PC-3 (cell line): ENCODE measurements around the gene ICA1L. TPM values are rescaled to one million over a fixed set of nuclear protein-coding genes. Genes with fewer than 3 reads are reported as not detected.

ENCODE experiments used
- ATAC-seq: fragments of 200-7000 bp; cut with Tn5 transposase; 2 replicates; pipeline ENCODE4 v1.9.1; 2020; ENCODE audit warnings: mild to moderate bottlenecking, moderate library complexity
- BruUV-seq: library from RNA; stranded (reverse); fragments of 400-500 nt; replicated peaks from 2 replicates; lab custom pipeline; 2021; lab: Mats Ljungman, UMichigan
- CTCF ChIA-PET: fragments of 300-600 bp; sonication (Branson Sonifier 250); formaldehyde crosslinking; loops from one replicate; lab custom pipeline; 2022; ENCODE audit warnings: antibody characterized with exemption; lab: Charles Lee
- POLR2A ChIA-PET: fragments of 300-600 bp; sonication (Branson Sonifier 250); formaldehyde crosslinking; loops from one replicate; lab custom pipeline; 2022; ENCODE audit warnings: antibody characterized with exemption; ENCODE audit not compliant: unreplicated experiment; lab: Charles Lee
- DNase-seq: peaks from one replicate; pipeline ENCODE4 v3.0.0-alpha.2; 2015
- H2AFZ ChIP-seq: fragments of 300-600 bp; sonication (generic); 2 replicates; pipeline ENCODE4 v1.6.0; 2016; ENCODE audit warnings: antibody characterized with exemption, low read length
- H3F3A ChIP-seq: fragments of 300-600 bp; sonication (generic); one replicate; pipeline ENCODE4 v1.6.0; 2017; ENCODE audit warnings: antibody characterized with exemption, low read length, control low read depth, mild to moderate bottlenecking; ENCODE audit not compliant: unreplicated experiment
- H3K27ac ChIP-seq: fragments of 300-600 bp; sonication (generic); 2 replicates; pipeline ENCODE4 v1.5.1; 2016; ENCODE audit warnings: mild to moderate bottlenecking, low read length
- H3K27me3 ChIP-seq: fragments of 300-600 bp; sonication (generic); 2 replicates; pipeline ENCODE4 v1.6.1; 2016; ENCODE audit warnings: low read length, mixed read lengths
- H3K36me3 ChIP-seq: fragments of 300-600 bp; sonication (generic); 2 replicates; pipeline ENCODE4 v1.6.1; 2016; ENCODE audit warnings: low read depth, mixed run types, low read length, mixed read lengths
- H3K4me1 ChIP-seq: fragments of 300-600 bp; sonication (generic); 2 replicates; pipeline ENCODE4 v1.5.1; 2016; ENCODE audit warnings: low read length; ENCODE audit not compliant: insufficient read depth
- H3K4me2 ChIP-seq: fragments of 300-600 bp; sonication (generic); 2 replicates; pipeline ENCODE4 v1.6.0; 2016; ENCODE audit warnings: low read length
- H3K4me3 ChIP-seq: fragments of 300-600 bp; sonication (generic); 2 replicates; pipeline ENCODE4 v1.5.1; 2016; ENCODE audit warnings: mild to moderate bottlenecking, low read length, mixed read lengths
- H3K79me2 ChIP-seq: fragments of 300-600 bp; sonication (generic); 2 replicates; pipeline ENCODE4 v1.6.1; 2017; ENCODE audit warnings: low read length, mixed read lengths
- H3K9ac ChIP-seq: fragments of 300-600 bp; sonication (generic); 2 replicates; pipeline ENCODE4 v1.6.0; 2016; ENCODE audit warnings: mild to moderate bottlenecking, low read length
- H3K9me2 ChIP-seq: fragments of 300-600 bp; sonication (generic); replicated peaks from 2 replicates; pipeline ENCODE4 v1.6.1; 2016; ENCODE audit warnings: mixed run types, low read length, mixed read lengths
- H3K9me3 ChIP-seq: fragments of 300-600 bp; sonication (generic); 2 replicates; pipeline ENCODE4 v1.6.1; 2016; ENCODE audit warnings: low read length, mixed read lengths
- H4K20me1 ChIP-seq: fragments of 300-600 bp; sonication (generic); 2 replicates; pipeline ENCODE4 v1.6.1; 2016; ENCODE audit warnings: low read length, mixed read lengths
- EZH2 ChIP-seq: fragments of 300-600 bp; sonication (generic); IDR thresholded peaks from one replicate; pipeline ENCODE4 v1.6.1; 2017; ENCODE audit warnings: antibody characterized with exemption, mild to moderate bottlenecking, low read length; ENCODE audit not compliant: unreplicated experiment
- EZH2phosphoT487 ChIP-seq: fragments of 300-600 bp; sonication (generic); IDR thresholded peaks from 2 replicates; pipeline ENCODE4 v1.6.1; 2018; ENCODE audit warnings: mild to moderate bottlenecking, antibody characterized with exemption, low read length, borderline replicate concordance
- intact Hi-C: fragments of 100-400 bp; cut with micrococcal nuclease; formaldehyde crosslinking; loops from 2 replicates; pipeline ENCODE4 v1.9.0; 2023
- total RNA-seq: library from RNA; depleted of rRNA; stranded (reverse); fragments of >200 nt; gene quantifications from 2 replicates; pipeline ENCODE4 v1.2.3, GENCODE V29; 2014
- TF ChIP-seq, protein P1 (sequence below): fragments of 300-600 bp; sonication (generic); conservative IDR thresholded peaks from 2 replicates; pipeline ENCODE4 v1.5.1; 2017; ENCODE audit warnings: antibody characterized with exemption, low read depth, mild to moderate bottlenecking, low read length

The ICA1L gene
- total RNA-seq, 1 experiment from 2014 or later, result 2.5 TPM

- no peak for DNase-seq
- Histone ChIP-seq H2AFZ (no peak overlapping the region), H3K79me2 (no peaks in the 10 kb centered on the region), H3K4me2 (no peak overlapping the region), H3K27me3 (no peaks in the 10 kb centered on the region), H3K9me2 (no peaks in the 10 kb centered on the region), H3F3A (no peaks in the 10 kb centered on the region), H3K36me3 (no peaks in the 10 kb centered on the region), H3K9ac (no peak overlapping the region), H3K4me1 (peaks cover 3% of the 10 kb centered on the region; the same call in 1 of the 2 replicates), H3K27ac (no peak overlapping the region), H3K4me3 (no peak overlapping the region), H3K9me3 (no peaks in the 10 kb centered on the region), H4K20me1 (no peaks in the 10 kb centered on the region)
- TF ChIP-seq, protein P1, sequence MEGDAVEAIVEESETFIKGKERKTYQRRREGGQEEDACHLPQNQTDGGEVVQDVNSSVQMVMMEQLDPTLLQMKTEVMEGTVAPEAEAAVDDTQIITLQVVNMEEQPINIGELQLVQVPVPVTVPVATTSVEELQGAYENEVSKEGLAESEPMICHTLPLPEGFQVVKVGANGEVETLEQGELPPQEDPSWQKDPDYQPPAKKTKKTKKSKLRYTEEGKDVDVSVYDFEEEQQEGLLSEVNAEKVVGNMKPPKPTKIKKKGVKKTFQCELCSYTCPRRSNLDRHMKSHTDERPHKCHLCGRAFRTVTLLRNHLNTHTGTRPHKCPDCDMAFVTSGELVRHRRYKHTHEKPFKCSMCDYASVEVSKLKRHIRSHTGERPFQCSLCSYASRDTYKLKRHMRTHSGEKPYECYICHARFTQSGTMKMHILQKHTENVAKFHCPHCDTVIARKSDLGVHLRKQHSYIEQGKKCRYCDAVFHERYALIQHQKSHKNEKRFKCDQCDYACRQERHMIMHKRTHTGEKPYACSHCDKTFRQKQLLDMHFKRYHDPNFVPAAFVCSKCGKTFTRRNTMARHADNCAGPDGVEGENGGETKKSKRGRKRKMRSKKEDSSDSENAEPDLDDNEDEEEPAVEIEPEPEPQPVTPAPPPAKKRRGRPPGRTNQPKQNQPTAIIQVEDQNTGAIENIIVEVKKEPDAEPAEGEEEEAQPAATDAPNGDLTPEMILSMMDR, result no peak
- TF ChIP-seq EZH2, result no peak
- no peak for TF ChIP-seq EZH2phosphoT487
- BruUV-seq, result no TSS peak
- POLR2A ChIA-PET, result no interaction called here
- intact Hi-C loops, result no loop called here
- CTCF ChIA-PET, result interaction anchor here (0.5 to 1.2 kb wide), 2 partner anchors 9 to 395 kb away, joined by 3 to 5 read pairs; no protein-coding TSS in a partner anchor
- peak; percentile 51 for ATAC-seq
Observed at GRCh38 chr2:202822411-202822810, 49.2 kb downstream of the ICA1L start.

DNA sequence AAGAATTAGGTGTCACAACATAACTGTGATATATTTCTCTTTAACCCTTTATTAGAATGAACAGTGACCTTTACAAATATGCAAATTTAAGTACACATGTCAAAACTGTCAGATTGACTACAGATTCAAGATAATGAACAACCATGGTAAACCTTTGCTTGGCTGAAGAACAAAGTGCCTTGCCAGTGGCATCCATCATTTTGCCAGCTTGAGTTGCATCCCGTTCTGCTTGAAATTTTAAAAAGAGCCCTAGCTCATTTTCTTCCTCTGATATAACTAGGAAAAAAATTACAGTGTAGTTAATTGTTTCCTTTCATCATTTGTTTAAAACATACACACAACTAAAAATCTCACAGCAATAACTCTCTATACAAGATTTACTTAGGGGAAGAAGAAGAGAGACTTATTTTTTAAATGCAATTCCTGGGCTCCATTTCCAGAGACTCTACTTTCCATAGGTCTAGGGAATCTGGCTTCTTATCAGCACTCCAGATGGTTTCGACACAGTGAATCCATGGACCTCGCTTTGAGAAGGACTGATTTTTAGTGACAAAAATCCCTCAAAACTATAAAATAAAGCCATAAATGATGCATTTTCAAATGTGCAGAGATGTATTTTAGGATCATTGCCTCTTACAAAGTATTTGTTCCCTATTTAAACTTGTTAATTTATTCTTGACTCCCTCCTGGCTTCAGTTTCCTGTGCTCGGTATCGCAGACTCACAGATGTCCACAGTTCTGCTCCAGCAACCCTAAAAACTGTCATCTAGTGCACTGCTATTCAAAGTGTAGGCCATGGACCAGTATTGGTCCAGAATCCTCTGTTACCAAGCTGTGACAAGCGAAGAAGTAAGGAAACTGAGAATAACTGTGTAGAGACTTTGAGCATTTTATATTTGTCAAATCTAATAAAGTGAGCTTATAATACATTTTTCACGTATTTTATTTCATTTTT, 50.1 kb downstream of the ICA1L start:
- H3K79me2 ChIP-seq, result no peaks in the 10 kb centered on the region
- no peaks in the 10 kb centered on the region for H3K36me3 ChIP-seq
- no peak overlapping the region for H3K9ac ChIP-seq
- ATAC-seq (no peak), DNase-seq (no peak)
- no peaks in the 10 kb centered on the region for H3K9me3 ChIP-seq
- H4K20me1 ChIP-seq, result no peaks in the 10 kb centered on the region
- peaks cover 3% of the 10 kb centered on the region; the same call in 1 of the 2 replicates for H3K4me1 ChIP-seq
- H3K9me2 ChIP-seq, result no peaks in the 10 kb centered on the region
- no peak overlapping the region for H2AFZ ChIP-seq
- intact Hi-C loops, result no loop called here
- H3K27ac ChIP-seq, result no peak overlapping the region
- H3F3A ChIP-seq, result no peaks in the 10 kb centered on the region
- ChIA-PET POLR2A (no interaction called here), CTCF (interaction anchor here (0.5 to 1.2 kb wide), 2 partner anchors 10 to 394 kb away, joined by 3 to 5 read pairs; no protein-coding TSS in a partner anchor)
- TF ChIP-seq, protein P1, result no peak
- no peak for TF ChIP-seq EZH2phosphoT487
- TF ChIP-seq EZH2, result no peak
- H3K4me3 ChIP-seq, result no peak overlapping the region
- H3K4me2 ChIP-seq, result no peak overlapping the region
- no peaks in the 10 kb centered on the region for H3K27me3 ChIP-seq
- BruUV-seq, result no TSS peak
